GM21529 (cell line): ENCODE results near the gene TMEM129.

ENCODE experiments used
- ATAC-seq: cut with Tn5 transposase; IDR thresholded peaks from one replicate; pipeline ENCODE4 v1.9.1; 2021; ENCODE audit not compliant: unreplicated experiment

The TMEM129 gene

DNA sequence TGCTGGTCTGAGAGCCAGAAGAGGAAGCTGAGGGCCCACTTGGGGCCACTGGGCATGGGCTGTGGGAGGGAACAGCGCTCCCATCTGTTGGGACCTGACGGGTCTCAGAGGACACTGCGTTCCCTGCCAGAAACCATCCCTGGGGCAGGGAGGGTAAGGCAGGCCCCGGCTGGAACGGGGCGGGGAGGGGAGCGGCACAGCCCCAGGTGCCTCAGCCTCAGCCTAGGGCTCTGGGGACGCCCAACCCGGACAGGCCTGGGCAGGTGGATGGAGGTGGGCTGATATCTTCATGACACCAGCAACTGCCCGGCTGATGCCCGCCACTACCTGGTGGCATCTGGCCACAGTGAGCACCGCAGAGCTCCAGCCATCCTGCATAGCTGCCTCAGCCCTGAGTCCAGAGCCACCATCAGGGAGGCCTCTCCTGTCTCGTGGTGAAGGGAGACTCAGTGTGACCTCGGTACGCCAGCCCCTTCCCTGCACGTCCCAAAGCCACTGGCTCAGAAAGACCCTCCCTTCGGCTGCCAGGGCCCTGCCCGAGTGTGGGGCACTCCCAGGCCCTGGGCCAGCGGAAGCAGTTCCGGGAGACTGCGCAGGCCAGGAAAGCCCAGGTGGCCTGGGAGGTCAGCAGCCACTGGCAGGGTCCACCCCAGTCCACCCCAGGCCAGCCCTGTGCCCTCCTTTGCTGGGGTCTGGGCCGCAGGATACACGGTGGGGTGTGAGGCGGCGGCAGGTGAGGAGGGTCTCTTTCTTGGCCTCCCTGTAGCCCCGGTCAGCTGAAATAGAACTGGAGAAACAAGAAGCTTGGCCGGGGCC is 37.4 kb upstream of the TMEM129 start:
- no peak for ATAC-seq

- ATAC-seq, result no peak
Observed at GRCh38 chr4:1757836-1758235, 36.7 kb upstream of the TMEM129 start.

DNA sequence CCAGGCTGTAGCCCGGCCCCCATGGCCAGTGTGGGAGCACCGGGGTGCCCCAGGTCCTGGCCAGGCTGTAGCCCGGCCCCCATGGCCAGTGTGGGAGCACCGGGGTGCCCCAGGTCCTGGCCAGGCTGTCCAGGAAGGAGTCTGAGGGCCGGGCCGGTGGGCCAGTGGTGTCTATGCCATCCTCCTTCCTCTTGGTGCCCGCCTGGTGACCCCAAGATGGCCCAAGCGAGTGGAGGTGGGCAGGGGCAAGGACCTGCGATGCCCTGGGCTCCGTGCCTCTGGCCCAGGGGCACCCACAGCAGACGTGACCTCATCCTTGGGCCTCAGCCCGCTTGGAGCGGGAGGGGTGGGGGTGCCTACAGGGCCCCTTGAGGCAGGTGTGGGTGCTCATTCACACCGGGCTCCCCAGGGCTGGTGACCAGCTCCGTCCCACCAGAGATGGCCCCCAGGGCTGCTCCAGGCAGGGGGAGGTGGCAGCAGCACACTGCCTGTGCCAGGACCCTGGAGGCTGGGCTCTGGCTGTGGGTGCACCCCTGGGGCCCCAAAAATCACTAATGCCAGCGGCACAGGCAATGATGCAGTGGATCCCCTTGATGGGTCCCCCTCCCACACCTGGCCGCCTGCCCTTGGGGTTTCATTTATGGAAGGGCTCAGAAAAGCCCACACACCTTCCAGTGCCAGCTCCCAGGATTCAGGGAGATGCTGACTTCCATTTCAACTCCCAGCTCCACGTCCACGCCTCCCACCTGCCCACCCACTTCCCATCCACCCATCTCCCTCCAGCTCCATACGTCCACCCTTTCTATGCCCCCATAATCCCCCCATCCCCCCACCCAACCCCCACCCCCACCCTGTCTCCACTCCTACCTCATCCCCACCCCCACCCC is 36.0 kb upstream of the TMEM129 start:
- ATAC-seq, result no peak

DNA sequence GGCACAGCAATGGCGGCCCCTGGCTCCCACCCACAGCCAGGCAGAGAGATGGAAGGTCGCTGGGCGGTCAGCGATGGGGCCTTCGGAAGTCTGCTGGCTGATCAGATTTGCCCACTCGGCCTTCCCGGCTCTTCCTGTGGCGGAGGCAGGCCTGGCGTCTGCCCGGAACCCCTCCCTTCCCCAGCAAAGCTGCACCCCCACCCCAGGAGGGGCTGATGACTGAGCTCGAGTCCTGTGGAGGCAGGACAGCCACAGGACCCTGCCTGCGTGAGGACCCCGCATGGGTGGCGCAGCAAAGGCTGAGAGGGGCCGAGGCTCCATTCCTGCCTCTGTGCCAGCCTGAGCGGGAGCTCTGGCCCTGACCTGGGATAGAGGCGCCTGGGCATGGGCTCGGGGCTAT is 35.0 kb upstream of the TMEM129 start:
- ATAC-seq, result no peak

- ATAC-seq, result no peak
Observed at GRCh38 chr4:1755297-1755696, 34.2 kb upstream of the TMEM129 start.

DNA sequence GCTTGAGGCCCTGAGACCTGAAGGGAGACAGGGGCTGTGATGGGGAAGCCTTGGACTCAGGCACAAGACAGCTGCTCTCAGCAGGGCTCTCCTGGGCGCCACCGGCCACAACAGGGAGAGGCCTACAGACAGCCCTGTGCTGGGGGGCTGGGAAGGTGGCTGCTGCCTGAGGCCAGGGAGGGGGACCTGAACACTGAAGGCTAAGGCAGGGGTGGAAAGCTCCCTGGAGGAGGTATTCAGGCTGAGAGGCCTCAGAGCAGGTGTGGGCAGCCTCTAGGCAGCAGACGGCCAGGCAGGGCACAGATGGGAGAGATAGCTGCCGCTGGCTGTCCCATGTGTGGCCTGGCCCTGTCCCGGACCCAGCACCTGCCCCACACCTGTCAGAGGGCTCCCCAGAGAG is 33.2 kb upstream of the TMEM129 start:
- ATAC-seq, result no peak

DNA sequence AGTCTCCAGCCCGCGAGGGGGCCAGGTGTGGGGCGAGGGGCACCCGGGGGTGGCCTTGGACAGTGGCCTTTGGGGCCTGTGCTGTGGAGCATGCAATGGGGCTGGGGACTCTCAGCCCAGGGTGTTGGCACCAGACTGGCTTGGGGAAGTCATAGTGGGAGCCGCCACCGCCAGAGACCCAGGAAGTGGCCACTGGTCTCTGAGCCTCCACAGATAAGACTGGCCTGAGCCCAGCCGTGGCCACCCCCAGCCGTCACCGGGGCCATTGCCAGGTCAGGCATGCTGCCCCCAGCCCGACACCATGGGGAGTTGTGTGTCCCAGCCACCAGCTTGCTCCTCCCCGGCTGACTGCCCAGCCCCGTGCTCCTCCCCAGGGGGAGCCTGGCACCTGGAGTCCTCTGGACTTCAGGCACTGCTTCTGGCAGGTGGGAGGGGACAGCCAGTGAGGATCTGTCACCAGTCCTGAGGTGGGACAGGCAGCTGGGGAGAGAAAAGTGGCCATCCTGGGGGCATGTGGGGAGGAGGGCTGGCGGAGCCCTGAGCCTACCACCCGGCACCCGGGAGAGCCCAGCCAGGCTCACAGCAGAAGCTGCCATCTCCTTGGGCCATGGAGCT is 32.7 kb upstream of the TMEM129 start:
- ATAC-seq, result no peak

GRCh38 chr4:1753294-1753696 is 32.2 kb upstream of the TMEM129 start:
- ATAC-seq, result no peak

- no peak for ATAC-seq
Observed at GRCh38 chr4:1752284-1753041, 31.3 kb upstream of the TMEM129 start.

DNA sequence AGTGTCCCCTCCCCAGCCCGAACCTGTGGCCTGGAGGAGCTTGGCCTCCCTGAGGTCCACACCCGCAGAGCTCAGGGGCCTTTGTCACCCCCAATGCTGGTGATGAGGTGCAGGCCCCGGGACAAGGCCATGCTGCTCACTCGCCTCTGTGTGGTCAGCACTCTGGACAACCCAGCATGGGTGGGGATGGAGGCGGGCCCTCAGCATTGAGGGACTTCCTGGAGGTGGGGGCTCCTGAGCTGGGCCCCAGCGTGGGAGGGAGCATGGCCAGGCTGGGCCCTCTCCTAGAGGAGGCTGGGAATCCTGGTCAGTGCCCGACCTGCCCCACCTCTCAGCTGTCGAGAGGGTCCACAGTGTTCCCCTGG is 30.8 kb upstream of the TMEM129 start:
- ATAC-seq, result no peak

GRCh38 chr4:1751155-1751918 is 30.2 kb upstream of the TMEM129 start:
- ATAC-seq, result no peak

- no peak for ATAC-seq
Observed at GRCh38 chr4:1750381-1751154, 29.4 kb upstream of the TMEM129 start.

DNA sequence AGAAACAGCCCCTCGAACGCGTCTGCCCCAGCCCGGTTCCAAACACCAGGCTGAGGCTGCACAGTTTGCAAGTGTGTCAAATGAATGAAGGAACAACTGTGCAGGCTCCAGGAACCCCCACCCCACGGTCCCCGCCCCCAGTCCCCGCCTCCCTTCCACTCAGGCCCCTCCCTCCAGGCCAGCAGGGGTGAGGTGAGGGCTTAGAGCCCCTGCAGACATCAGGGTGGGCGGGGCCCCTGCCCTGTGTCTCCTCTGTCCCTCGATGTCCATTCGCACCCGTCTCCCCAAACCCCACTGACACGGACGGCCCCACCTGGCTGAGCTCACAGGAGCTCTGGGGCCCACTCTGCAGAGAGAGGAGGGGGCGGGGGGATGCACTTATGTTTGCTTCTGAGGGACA is 28.7 kb upstream of the TMEM129 start:
- ATAC-seq, result no peak

- no peak for ATAC-seq
Observed at GRCh38 chr4:1749370-1749769, 28.2 kb upstream of the TMEM129 start.

- ATAC-seq, result no peak
Observed at GRCh38 chr4:1748465-1748995, 27.4 kb upstream of the TMEM129 start.

DNA sequence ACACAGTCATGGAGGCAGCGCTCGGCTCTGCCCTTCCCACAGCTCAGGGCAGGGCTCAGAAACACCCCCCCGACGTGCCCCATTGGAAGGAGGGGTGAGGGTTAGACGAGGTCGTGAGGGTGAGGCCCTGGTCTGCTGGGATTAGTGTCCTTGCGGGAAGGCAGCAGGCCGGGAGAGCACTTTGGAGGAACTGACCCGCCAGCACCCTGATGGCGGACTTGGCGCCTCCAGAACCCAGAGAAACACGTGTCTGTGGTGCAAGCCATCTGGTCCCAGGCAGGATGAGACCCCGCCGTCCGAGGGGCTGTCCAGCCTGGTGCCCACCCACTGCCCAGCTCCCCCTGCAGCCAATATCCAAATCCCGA is 26.5 kb upstream of the TMEM129 start:
- no peak for ATAC-seq

DNA sequence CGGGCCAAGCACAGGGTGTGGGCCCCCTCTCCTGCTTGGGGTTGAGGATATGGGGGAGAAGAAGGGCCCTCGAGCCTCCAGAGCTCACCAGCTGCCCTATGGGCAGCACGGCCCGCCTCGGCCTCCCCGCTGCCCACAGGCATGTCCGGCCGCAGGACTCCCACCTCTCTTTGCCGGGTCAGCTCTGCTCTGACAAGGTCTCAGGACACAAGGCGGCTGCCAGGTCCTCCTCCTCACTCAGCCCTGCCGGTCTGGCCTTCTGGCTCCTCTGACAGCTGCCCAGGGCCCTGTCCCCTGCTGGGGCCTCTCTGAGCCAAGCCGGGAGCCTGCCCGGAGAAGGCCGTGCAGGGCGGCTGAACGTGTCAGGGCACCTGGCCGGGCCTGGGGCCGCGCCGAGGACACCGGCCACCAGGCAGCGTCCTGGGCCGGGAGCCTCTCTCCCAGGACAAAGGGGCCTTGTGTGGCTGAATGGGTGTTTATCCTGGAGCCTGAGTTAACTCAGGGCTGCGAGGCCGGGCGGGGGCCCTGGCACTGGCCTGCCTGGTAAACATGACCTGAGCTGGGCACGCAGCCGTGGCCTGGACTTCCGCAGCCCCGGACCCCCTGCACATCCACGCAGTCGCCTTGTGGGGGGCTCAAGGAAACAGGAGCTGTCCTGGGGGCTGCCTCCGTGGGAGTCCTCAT is 25.9 kb upstream of the TMEM129 start:
- no peak for ATAC-seq

GRCh38 chr4:1746265-1746691 is 25.2 kb upstream of the TMEM129 start:
- ATAC-seq, result no peak

DNA sequence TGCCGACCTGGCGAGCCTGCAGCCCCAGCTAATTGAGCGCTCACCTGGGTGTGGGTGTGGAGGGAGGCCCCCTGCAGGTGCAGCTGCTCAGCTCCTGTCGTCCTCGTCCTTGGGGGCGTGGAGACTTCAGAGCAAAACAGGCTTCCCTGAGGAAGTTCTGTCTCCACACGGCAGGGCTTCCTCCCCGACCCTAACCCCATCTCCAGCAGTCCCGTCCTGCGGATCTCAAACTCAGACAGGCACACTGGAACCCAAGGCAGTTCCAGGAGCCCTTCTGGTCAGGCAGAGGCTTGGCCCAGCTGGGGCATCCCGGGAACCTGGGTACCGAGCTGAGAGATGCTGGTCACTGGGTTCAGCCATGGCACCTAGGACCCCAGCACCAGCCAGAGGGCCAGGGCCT is 24.6 kb upstream of the TMEM129 start:
- no peak for ATAC-seq
